H9 (cell line): Measurements from ENCODE around the gene TAF3. TPM values are rescaled to one million over a fixed set of nuclear protein-coding genes. Genes with fewer than 3 reads are reported as not detected.

Experiments
- DNase-seq: peaks from one replicate; pipeline ENCODE4 v3.0.0-alpha.2; 2017
- H2AFZ ChIP-seq: one replicate; pipeline ENCODE4 v1.6.1; 2013; ENCODE audit warnings: mild to moderate bottlenecking, low read length, control low read depth, moderate library complexity
- H2AK5ac ChIP-seq: 2 replicates; pipeline ENCODE4 v1.6.1; 2013; ENCODE audit warnings: low read length, control low read depth, mixed read lengths; ENCODE audit not compliant: insufficient read length
- H2BK120ac ChIP-seq: one replicate; pipeline ENCODE4 v1.6.1; 2013; ENCODE audit warnings: low read depth, mild to moderate bottlenecking, low read length, control low read depth, inconsistent platforms; ENCODE audit not compliant: poor library complexity, severe bottlenecking
- H2BK12ac ChIP-seq: 2 replicates; pipeline ENCODE4 v1.6.1; 2013; ENCODE audit warnings: low read length, control low read depth, mixed read lengths, low read depth; ENCODE audit not compliant: insufficient read length
- H2BK15ac ChIP-seq: 2 replicates; pipeline ENCODE4 v1.6.1; 2013; ENCODE audit warnings: low read depth, low read length, control low read depth
- H2BK20ac ChIP-seq: one replicate; pipeline ENCODE4 v1.6.1; 2013; ENCODE audit warnings: low read depth, mild to moderate bottlenecking, low read length, control low read depth, inconsistent platforms; ENCODE audit not compliant: poor library complexity, severe bottlenecking
- H2BK5ac ChIP-seq: 2 replicates; pipeline ENCODE4 v1.6.1; 2013; ENCODE audit warnings: low read length, control low read depth, mixed read lengths; ENCODE audit not compliant: insufficient read length
- H3K14ac ChIP-seq: 2 replicates; pipeline ENCODE4 v1.6.1; 2013; ENCODE audit warnings: low read length, control low read depth; ENCODE audit not compliant: insufficient read depth
- H3K18ac ChIP-seq: 2 replicates; pipeline ENCODE4 v1.6.1; 2013; ENCODE audit warnings: low read depth, mild to moderate bottlenecking, mixed read lengths, low read length, control low read depth; ENCODE audit not compliant: insufficient read length
- H3K23ac ChIP-seq: 2 replicates; pipeline ENCODE4 v1.6.1; 2013; ENCODE audit warnings: low read length, control low read depth, mixed read lengths, low read depth; ENCODE audit not compliant: insufficient read length
- H3K23me2 ChIP-seq: 2 replicates; pipeline ENCODE4 v1.6.1; 2013; ENCODE audit warnings: low read depth, mild to moderate bottlenecking, mixed read lengths, low read length, control low read depth; ENCODE audit not compliant: insufficient read length, poor library complexity, severe bottlenecking
- H3K27ac ChIP-seq: 2 replicates; pipeline ENCODE4 v1.5.1; 2013; ENCODE audit warnings: low read length, control low read depth, mixed read lengths, low read depth; ENCODE audit not compliant: insufficient read length
- H3K27me3 ChIP-seq: 2 replicates; pipeline ENCODE4 v1.6.1; 2013; ENCODE audit warnings: low read length, control low read depth, inconsistent platforms; ENCODE audit not compliant: insufficient read depth
- H3K4ac ChIP-seq: 2 replicates; pipeline ENCODE4 v1.6.1; 2013; ENCODE audit warnings: low read depth, mild to moderate bottlenecking, control low read depth, inconsistent platforms, low read length, moderate library complexity
- H3K4me1 ChIP-seq: 2 replicates; pipeline ENCODE4 v1.6.1; 2013; ENCODE audit warnings: low read length, control low read depth, inconsistent platforms; ENCODE audit not compliant: insufficient read depth
- H3K4me2 ChIP-seq: 2 replicates; pipeline ENCODE4 v1.6.1; 2013; ENCODE audit warnings: low read length, control low read depth, mixed read lengths; ENCODE audit not compliant: insufficient read length, insufficient read depth
- H3K56ac ChIP-seq: 2 replicates; pipeline ENCODE4 v1.6.1; 2013; ENCODE audit warnings: low read depth, mild to moderate bottlenecking, mixed read lengths, low read length, control low read depth; ENCODE audit not compliant: insufficient read length
- H3K79me1 ChIP-seq: 2 replicates; pipeline ENCODE4 v1.6.1; 2013; ENCODE audit warnings: low read depth, mild to moderate bottlenecking, moderate library complexity, low read length, control low read depth, inconsistent platforms; ENCODE audit not compliant: insufficient read depth, poor library complexity, severe bottlenecking
- H3K79me2 ChIP-seq: 2 replicates; pipeline ENCODE4 v1.6.1; 2013; ENCODE audit warnings: low read length, control low read depth, inconsistent platforms; ENCODE audit not compliant: insufficient read depth
- H3K9ac ChIP-seq: 2 replicates; pipeline ENCODE4 v1.6.1; 2013; ENCODE audit warnings: low read length, control low read depth, mixed read lengths; ENCODE audit not compliant: insufficient read length; ENCODE audit errors: extremely low read depth
- H3K9me3 ChIP-seq: one replicate; pipeline ENCODE4 v1.6.1; 2013; ENCODE audit warnings: low read depth, low read length, inconsistent platforms; ENCODE audit not compliant: control insufficient read depth
- H3T11ph ChIP-seq: one replicate; pipeline ENCODE4 v1.6.1; 2013; ENCODE audit warnings: mild to moderate bottlenecking, low read length, control low read depth, inconsistent platforms
- H4K20me1 ChIP-seq: one replicate; pipeline ENCODE4 v1.6.1; 2013; ENCODE audit not compliant: control insufficient read depth, insufficient read length, insufficient read depth
- H4K5ac ChIP-seq: 2 replicates; pipeline ENCODE4 v1.6.1; 2013; ENCODE audit warnings: low read depth, mild to moderate bottlenecking, mixed read lengths, low read length, control low read depth; ENCODE audit not compliant: insufficient read length
- H4K8ac ChIP-seq: replicated peaks from 2 replicates; pipeline ENCODE4 v1.6.1; 2013; ENCODE audit warnings: low read length, control low read depth, mixed read lengths, low read depth; ENCODE audit not compliant: insufficient read length
- H4K91ac ChIP-seq: 2 replicates; pipeline ENCODE4 v1.6.1; 2013; ENCODE audit warnings: low read depth, mild to moderate bottlenecking, moderate library complexity, mixed read lengths, low read length, control low read depth; ENCODE audit not compliant: insufficient read length
- H3K27ac Mint-ChIP-seq, 3 experiments: 2 replicates in 2 of 3; 3 replicates in 1 of 3; pipeline ENCODE4 v1.8.0; 2020 to 2021; ENCODE audit warnings: mixed read lengths in 3 of 3, mild to moderate bottlenecking in 1 of 3, moderate library complexity in 1 of 3
- H3K27me3 Mint-ChIP-seq: 2 replicates; pipeline ENCODE4 v1.8.0; 2021; ENCODE audit warnings: low read depth, mild to moderate bottlenecking, moderate library complexity, mixed read lengths
- H3K36me3 Mint-ChIP-seq, 3 experiments: 2 replicates in 2 of 3; 3 replicates in 1 of 3; pipeline ENCODE4 v1.8.0; 2020 to 2021; ENCODE audit warnings: low read depth in 3 of 3, mixed read lengths in 3 of 3; ENCODE audit not compliant: insufficient read depth in 1 of 3
- H3K4me1 Mint-ChIP-seq, 2 experiments: 2 replicates each; pipeline ENCODE4 v1.8.0; 2020; ENCODE audit warnings: mixed read lengths in 2 of 2
- H3K4me3 Mint-ChIP-seq, 2 experiments: 2 replicates in 1 of 2; 3 replicates in 1 of 2; pipeline ENCODE4 v1.8.0; 2020 to 2021; ENCODE audit warnings: mild to moderate bottlenecking in 2 of 2, mixed read lengths in 2 of 2, moderate library complexity in 1 of 2
- H3K9me3 Mint-ChIP-seq, 2 experiments: 2 replicates in 1 of 2; 3 replicates in 1 of 2; pipeline ENCODE4 v1.8.0; 2020; ENCODE audit warnings: mild to moderate bottlenecking in 2 of 2, mixed read lengths in 2 of 2, moderate library complexity in 1 of 2
- CTCF ChIP-seq: fragments of 200-600 bp; sonication (generic); conservative IDR thresholded peaks from 3 replicates; pipeline ENCODE4 v1.8.0; 2021; ENCODE audit warnings: antibody characterized with exemption, mild to moderate bottlenecking
- WGBS: extraction: QIAGEN DNeasy Blood & Tissue Kit; methylation state at CpG from one replicate; pipeline ENCODE4 v1.1.7; 2013; ENCODE audit warnings: missing lambda C conversion rate, low lambda C conversion rate, mixed read lengths; ENCODE audit not compliant: insufficient read length; ENCODE audit errors: extremely low coverage; 5-methylcytosine and 5-hydroxymethylcytosine counted together
- total RNA-seq: library from RNA; stranded (reverse); gene quantifications from 2 replicates; pipeline ENCODE4 v1.2.1, GENCODE V29; 2021

TAF3 gene
- total RNA-seq, 1 experiment from 2014 or later, result 10.2 TPM

GRCh38 chr10:8054494-8055407 is 236.4 kb downstream of the TAF3 start, which contains the start of gene GATA3:
TSS of gene GATA3 (plus strand) at chr10:8054688. CDS start at chr10:8055656, 968 bp downstream.
- Histone ChIP-seq H2BK20ac (no peak within 1 kb of the TSS), H3K23ac (no peak within 1 kb of the TSS), H3K56ac (no peak within 1 kb of the TSS), H3K27ac (no peak within 1 kb of the TSS), H3K79me2 (no peaks in the 10 kb centered on the region), H3K27me3 (peaks cover 85% of the 10 kb centered on the region), H3K4me1 (peaks cover 11% of the 10 kb centered on the region; the same call in 1 of the 2 replicates), H2BK15ac (no peak within 1 kb of the TSS), H4K20me1 (no peaks in the 10 kb centered on the region), H2AK5ac (no peak within 1 kb of the TSS), H3K23me2 (peaks cover 46% of the 10 kb centered on the region), H2BK5ac (no peak within 1 kb of the TSS), H2BK12ac (no peak within 1 kb of the TSS), H3K9me3 (no peaks in the 10 kb centered on the region), H2BK120ac (no peak within 1 kb of the TSS), H4K91ac (no peak within 1 kb of the TSS), H3K4ac (no peak within 1 kb of the TSS), H3K18ac (no peak within 1 kb of the TSS), H3T11ph (no peak within 1 kb of the TSS), H2AFZ (no peak within 1 kb of the TSS), H3K79me1 (no peaks in the 10 kb centered on the region), H4K8ac (no peak within 1 kb of the TSS), H3K4me2 (peak within 1 kb of the TSS; percentile 74), H3K14ac (no peak within 1 kb of the TSS), H3K9ac (no peak within 1 kb of the TSS), H4K5ac (no peak within 1 kb of the TSS)
- H3K27me3 Mint-ChIP-seq, result peaks cover 93% of the 10 kb centered on the region
- peak; percentile 82 for DNase-seq
- no peak within 1 kb of the TSS for H3K27ac Mint-ChIP-seq
- no peaks in the 10 kb centered on the region; a peak in 1 of 5 replicates for H3K9me3 Mint-ChIP-seq
- whole genome bisulfite sequencing, result no CpG with 5 or more reads among the region's 65 CpGs
- TF ChIP-seq CTCF, result no peak
- no peaks in the 10 kb centered on the region for H3K36me3 Mint-ChIP-seq
- H3K4me1 Mint-ChIP-seq, result peaks cover 48 to 61% of the 10 kb centered on the region in 2 experiments
- H3K4me3 Mint-ChIP-seq, result peak within 1 kb of the TSS; percentile 65 to 86
